Bronchial epithelial cell (primary cell): Measurements from ENCODE around the gene SLC25A27. TPM values are rescaled to one million over a fixed set of nuclear protein-coding genes. Genes with fewer than 3 reads are reported as not detected.

Source experiments
- DNase-seq: peaks from one replicate; pipeline ENCODE4 v3.0.0-alpha.2; 2010; ENCODE audit warnings: low read depth
- FAIRE-seq: peaks from 2 replicates; lab custom pipeline; 2011; peaks lifted over from hg19 to GRCh38; lab: Jason Lieb, UNC
- H3K27me3 ChIP-seq: 2 replicates; pipeline ENCODE4 v1.5.1; 2011; ENCODE audit warnings: low read length; ENCODE audit not compliant: control insufficient read depth, insufficient read depth
- H3K36me3 ChIP-seq: 2 replicates; pipeline ENCODE4 v1.5.1; 2011; ENCODE audit warnings: low read length; ENCODE audit not compliant: control insufficient read depth, insufficient read depth
- H3K4me3 ChIP-seq: 2 replicates; pipeline ENCODE4 v1.5.1; 2011; ENCODE audit warnings: mild to moderate bottlenecking, low read depth, low read length, control low read depth
- total RNA-seq: library from RNA; depleted of rRNA; stranded (reverse); fragments of >200 nt; gene quantifications from 2 replicates; pipeline ENCODE4 v1.2.1, GENCODE V29; 2014
- TF ChIP-seq, protein P1 (sequence below): IDR thresholded peaks from 2 replicates; pipeline ENCODE4 v1.5.1; 2011; ENCODE audit warnings: mild to moderate bottlenecking, moderate library complexity, low read length, control low read depth, inconsistent platforms; ENCODE audit not compliant: insufficient read depth, severe bottlenecking

SLC25A27 gene
- total RNA-seq, 1 donor from 2014 or later: 5.3 TPM

DNA sequence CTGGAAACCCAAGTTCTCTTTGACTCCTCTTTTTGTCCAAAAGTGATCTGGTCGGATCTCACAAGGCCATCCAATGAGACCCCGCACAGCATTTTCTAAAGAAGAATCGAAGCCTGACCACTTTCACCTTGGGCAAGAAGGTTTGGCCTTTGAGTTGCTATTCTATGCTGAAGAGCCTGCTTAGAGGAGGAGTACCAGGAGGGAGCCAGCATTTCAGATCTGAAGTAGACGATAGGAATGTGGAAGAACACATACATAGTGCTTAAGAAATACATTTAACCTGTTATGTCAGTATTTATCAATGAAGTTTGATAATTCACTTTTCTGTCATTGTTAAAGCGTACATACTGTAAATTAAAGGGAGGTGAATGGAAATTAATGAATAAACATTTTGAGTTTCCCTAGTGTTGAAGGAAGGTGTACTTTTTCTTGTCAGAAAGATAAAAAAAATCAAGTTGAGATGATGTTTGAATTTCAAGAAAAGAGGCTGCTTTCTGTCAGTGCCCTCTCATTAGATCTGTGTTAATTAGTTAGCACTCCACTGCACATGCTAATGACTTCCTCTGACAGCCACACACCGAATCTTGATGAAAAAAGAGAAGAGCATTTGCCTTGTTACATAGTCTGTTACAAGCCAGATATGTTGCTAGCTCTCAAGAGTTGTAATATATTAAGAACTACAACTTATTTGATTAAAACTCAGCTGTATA, 24.0 kb downstream of the SLC25A27 start:
- DNase-seq: no peak
- H3K27me3 ChIP-seq: no peaks in the 10 kb centered on the region
- TF ChIP-seq, protein P1, sequence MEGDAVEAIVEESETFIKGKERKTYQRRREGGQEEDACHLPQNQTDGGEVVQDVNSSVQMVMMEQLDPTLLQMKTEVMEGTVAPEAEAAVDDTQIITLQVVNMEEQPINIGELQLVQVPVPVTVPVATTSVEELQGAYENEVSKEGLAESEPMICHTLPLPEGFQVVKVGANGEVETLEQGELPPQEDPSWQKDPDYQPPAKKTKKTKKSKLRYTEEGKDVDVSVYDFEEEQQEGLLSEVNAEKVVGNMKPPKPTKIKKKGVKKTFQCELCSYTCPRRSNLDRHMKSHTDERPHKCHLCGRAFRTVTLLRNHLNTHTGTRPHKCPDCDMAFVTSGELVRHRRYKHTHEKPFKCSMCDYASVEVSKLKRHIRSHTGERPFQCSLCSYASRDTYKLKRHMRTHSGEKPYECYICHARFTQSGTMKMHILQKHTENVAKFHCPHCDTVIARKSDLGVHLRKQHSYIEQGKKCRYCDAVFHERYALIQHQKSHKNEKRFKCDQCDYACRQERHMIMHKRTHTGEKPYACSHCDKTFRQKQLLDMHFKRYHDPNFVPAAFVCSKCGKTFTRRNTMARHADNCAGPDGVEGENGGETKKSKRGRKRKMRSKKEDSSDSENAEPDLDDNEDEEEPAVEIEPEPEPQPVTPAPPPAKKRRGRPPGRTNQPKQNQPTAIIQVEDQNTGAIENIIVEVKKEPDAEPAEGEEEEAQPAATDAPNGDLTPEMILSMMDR: no peak
- no peak overlapping the region for H3K4me3 ChIP-seq
- H3K36me3 ChIP-seq: no peaks in the 10 kb centered on the region
- FAIRE-seq: no peak

- DNase-seq (no peak), FAIRE-seq (no peak)
- Histone ChIP-seq H3K4me3 (no peak overlapping the region), H3K36me3 (no peaks in the 10 kb centered on the region), H3K27me3 (no peaks in the 10 kb centered on the region)
- TF ChIP-seq, protein P1: peak; percentile 35
These were observed 24.5 kb downstream of the SLC25A27 start for GRCh38 chr6:46677314-46677654.

- Histone ChIP-seq H3K27me3 (no peaks in the 10 kb centered on the region), H3K36me3 (no peaks in the 10 kb centered on the region), H3K4me3 (no peak overlapping the region)
- TF ChIP-seq, protein P1: no peak
- DNase-seq (peak; percentile 78), FAIRE-seq (no peak)
These were observed 32.0 kb downstream of the SLC25A27 start for GRCh38 chr6:46684771-46685170.

DNA sequence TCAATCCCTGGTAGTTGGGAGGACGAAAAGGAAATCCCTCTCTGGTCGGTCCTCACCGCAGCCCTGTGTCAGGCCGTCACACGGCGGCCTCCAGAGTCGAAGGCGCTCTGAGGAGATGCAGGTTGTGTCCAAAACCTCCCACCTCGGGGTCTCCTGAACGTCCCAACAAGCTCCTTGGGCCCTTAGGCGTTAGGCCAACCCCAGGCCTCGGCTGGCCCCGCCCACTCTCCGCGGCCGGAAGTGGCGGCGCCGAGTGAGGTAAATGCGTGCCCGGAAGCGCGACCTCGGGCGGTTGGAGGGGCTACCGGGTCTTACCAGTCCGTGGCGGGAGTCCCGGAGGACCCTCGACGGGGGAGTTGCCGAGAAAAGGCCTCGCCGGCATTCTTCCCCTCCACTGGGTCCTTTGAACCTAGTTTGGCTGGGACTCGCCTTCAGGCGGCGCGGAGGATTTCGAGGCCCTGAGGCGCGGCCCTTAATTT, 34.9 kb downstream of the SLC25A27 start, which contains the start of gene TDRD6:
TSS of gene TDRD6 (plus strand) at position 267 of the 479 bp plus-strand sequence. CDS start 244 bp downstream, outside the sequence.
- no peaks in the 10 kb centered on the region for H3K27me3 ChIP-seq
- TF ChIP-seq, protein P1: no peak
- no peak within 1 kb of the TSS for H3K4me3 ChIP-seq
- H3K36me3 ChIP-seq: no peaks in the 10 kb centered on the region
- FAIRE-seq (no peak), DNase-seq (no peak)

DNA sequence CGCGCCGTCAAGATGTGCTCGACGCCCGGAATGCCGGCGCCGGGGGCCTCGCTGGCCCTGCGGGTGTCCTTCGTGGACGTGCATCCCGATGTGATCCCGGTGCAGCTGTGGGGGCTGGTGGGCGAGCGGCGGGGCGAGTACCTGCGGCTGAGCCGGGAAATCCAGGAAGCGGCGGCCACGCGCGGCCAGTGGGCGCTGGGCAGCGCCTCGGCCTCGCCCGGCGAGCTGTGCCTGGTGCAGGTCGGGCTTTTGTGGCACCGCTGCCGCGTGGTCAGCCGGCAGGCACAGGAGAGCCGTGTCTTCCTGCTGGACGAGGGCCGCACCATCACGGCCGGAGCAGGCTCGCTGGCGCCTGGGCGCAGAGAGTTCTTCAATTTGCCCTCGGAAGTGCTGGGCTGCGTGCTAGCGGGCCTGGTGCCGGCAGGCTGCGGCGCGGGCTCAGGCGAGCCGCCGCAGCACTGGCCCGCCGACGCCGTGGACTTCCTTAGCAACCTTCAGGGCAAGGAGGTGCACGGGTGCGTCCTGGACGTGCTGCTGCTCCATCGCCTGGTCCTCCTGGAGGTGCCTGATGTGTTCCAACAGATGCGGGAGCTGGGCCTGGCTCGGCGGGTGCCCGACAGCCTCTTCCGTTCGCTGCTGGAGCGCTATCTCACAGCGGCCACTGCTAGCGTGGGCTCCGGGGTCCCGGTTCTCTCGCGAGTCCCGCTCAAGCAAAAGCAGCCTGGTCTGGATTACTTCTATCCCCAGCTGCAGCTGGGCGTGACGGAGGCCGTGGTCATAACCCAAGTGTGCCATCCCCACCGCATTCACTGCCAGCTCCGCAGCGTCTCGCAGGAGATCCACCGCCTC, 35.6 kb downstream of the SLC25A27 start:
- Histone ChIP-seq H3K36me3 (no peaks in the 10 kb centered on the region), H3K4me3 (no peak overlapping the region), H3K27me3 (no peaks in the 10 kb centered on the region)
- FAIRE-seq (no peak), DNase-seq (no peak)
- TF ChIP-seq, protein P1: no peak
